ENCODE data around the gene XYLT2.
"Not testable (repeated sequence)": the region's sequence is repeated elsewhere in the genome, so short reads cannot be mapped to it uniquely, and the experiment has no call there.

XYLT2 gene

GRCh38 chr17:50393700-50394099 is 47.8 kb downstream of the XYLT2 start:
- DNase-seq (ENCODE audit: low read depth), result no peak
- TF ChIP-seq CTCF (IDR thresholded peaks at IDR 0.05; ENCODE audit: low read depth, low read length, missing control alignments), result no peak
- H3K4me3 ChIP-seq (ENCODE audit: low read depth, low read length), result no peak overlapping the region

DNA sequence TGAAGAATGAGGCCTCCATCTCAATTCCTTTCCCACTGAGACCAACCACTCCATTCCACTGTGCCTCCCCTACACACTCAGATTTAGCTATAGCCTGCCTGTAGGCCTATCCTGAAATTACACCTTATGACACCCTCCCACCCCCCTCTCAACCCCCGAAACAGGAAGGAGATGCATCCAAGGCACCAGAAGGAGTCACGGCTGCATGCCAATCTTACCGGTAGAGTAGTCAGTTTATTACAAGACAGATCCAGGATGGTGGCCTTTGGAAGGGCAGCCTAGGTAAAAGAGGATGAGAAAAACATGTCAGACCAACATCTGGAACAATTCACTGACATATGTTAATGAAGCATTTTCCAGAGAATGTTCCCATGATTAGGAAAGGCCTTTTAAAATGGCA is 48.8 kb downstream of the XYLT2 start:
- no peak for TF ChIP-seq CTCF (IDR thresholded peaks at IDR 0.05; ENCODE audit: low read depth, low read length, missing control alignments)
- DNase-seq (ENCODE audit: low read depth), result no peak
- H3K4me3 ChIP-seq (ENCODE audit: low read depth, low read length), result no peak overlapping the region

- peak overlapping the region; percentile 80 for H3K4me3 ChIP-seq (ENCODE audit: low read depth, low read length)
- no peak for DNase-seq (ENCODE audit: low read depth)
- TF ChIP-seq CTCF (IDR thresholded peaks at IDR 0.05; ENCODE audit: low read depth, low read length, missing control alignments), result no peak
Observed at GRCh38 chr17:50396261-50397110, 50.6 kb downstream of the XYLT2 start.

DNA sequence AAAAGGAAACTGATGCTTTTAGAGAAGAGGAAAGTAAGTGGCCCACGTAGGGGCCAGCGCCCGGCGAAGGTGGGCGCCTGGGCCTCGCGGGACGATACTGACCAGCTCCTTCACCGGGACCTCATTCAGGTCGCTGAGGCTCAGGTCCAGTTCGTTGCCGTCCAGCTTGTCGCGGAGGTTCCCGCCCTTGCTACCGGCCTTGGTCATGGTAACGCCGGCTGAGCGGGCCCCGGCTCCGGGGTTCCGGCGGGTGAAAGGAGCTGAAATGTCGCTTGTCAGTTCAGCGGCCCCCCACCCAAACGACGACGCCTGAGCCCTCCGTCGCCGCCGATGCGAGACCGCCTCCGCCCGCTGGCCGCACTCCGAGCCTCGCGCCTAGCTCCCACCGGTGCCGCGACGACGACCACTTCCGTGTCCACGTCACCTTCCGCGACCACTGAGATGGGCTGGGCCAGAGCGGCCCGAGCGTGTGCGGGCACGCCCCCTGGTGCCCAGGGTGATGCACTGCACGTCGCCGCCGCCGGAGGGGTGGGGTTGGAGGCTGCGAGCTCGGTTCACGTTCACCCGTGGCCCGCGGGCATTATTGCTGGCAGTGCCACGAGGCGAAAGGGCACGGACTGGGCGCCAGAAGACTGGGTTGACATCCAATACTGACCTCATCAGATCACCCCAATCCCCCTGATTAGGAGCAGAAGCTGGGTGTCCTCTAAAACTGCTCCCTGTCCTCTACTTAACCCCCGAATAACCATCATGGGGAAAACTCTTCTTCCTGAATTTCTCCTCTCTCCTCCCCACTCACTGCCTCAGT is 51.4 kb downstream of the XYLT2 start, which contains the start of gene LRRC59:
TSS of gene LRRC59 (minus strand) at position 413 of the 808 bp plus-strand sequence. CDS start at position 207, 206 bp downstream.
- peak; percentile 98 for TF ChIP-seq CTCF (IDR thresholded peaks at IDR 0.05; ENCODE audit: low read depth, low read length, missing control alignments)
- peak; percentile 65 for DNase-seq (ENCODE audit: low read depth)
- peak within 1 kb of the TSS; percentile 80 for H3K4me3 ChIP-seq (ENCODE audit: low read depth, low read length)

GRCh38 chr17:50397919-50398285 is 52.0 kb downstream of the XYLT2 start:
- no peak for DNase-seq (ENCODE audit: low read depth)
- H3K4me3 ChIP-seq (ENCODE audit: low read depth, low read length), result peak overlapping the region; percentile 80
- no peak for TF ChIP-seq CTCF (IDR thresholded peaks at IDR 0.05; ENCODE audit: low read depth, low read length, missing control alignments)

DNA sequence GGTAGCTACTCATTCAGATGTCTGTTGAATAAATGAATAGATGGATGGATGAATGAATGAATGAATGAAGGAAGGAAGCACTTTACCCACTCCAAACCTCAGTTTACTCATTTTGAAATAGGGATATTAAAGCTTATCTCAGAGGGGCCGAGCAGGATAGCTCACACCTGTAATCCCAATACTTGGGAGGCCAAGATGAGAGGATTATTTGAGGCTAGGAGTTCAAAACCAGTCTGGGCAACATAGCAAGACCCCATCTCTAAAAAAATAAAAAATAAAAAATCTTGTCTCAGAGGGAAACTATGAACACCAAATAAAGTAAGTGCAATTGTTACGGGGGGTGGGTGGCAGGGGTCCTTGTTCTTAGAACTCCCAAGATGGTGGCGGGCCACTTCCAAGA is 52.7 kb downstream of the XYLT2 start:
- not testable (repeated sequence) for H3K4me3 ChIP-seq (ENCODE audit: low read depth, low read length); DNase-seq (ENCODE audit: low read depth)

DNA sequence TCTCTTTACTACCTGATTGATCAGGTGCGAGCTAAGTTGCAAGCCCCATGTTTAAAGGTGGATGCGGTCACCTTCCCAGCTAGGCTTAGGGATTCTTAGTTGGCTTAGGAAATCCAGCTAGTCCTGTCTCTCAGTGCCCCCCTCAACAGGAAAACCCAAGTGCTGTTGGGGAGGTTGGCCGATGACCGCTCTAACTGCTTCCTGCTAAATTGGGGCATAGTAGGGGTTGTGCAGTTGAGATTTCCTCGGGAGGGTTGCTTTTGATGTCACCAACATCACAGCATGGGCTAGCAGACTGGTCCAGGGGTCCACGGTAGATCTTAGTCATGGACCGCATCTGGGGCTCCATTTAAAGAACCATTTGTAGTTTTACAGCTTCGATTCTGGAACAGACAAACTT is 53.7 kb downstream of the XYLT2 start:
- not testable (repeated sequence) for H3K4me3 ChIP-seq (ENCODE audit: low read depth, low read length); DNase-seq (ENCODE audit: low read depth)

DNA sequence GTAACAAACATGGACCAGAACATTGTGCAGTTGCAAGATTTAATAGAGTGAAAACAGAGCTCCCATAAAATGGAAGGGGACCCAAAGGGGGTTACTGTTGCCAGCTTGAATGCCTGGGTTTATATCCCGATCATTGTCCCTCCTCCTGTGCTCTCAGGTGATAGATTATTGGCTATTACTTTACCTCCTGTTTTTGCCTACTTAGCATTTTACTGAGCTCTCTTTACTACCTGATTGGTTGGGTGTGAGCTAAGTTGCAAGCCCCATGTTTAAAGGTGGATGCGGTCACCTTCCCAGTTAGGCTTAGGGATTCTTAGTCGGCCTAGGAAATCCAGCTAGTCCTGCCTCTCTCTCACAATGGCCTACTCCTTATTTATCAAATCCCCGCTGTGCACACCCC is 59.4 kb downstream of the XYLT2 start:
- DNase-seq (ENCODE audit: low read depth); H3K4me3 ChIP-seq (ENCODE audit: low read depth, low read length): not testable (repeated sequence)
